ENCODE results near the gene SLC26A8.

Gene SLC26A8

GRCh38 chr6:35905841-35906498 lies 118.5 kb downstream of the SLC26A8 start:
- no peak for TF ChIP-seq CTCF (IDR thresholded peaks at IDR 0.05; ENCODE audit: low read depth, low read length, missing control alignments)
- H3K4me3 ChIP-seq (ENCODE audit: low read depth, low read length), result no peak overlapping the region
- in situ Hi-C loops (cut with HindIII; ENCODE audit: low sequenced_read_pairs), result no loop called here
- no peak for DNase-seq (ENCODE audit: low read depth)

- H3K4me3 ChIP-seq (ENCODE audit: low read depth, low read length), result no peak overlapping the region
- no peak for TF ChIP-seq CTCF (IDR thresholded peaks at IDR 0.05; ENCODE audit: low read depth, low read length, missing control alignments)
- in situ Hi-C loops (cut with HindIII; ENCODE audit: low sequenced_read_pairs), result no loop called here
- no peak for DNase-seq (ENCODE audit: low read depth)
Measured at GRCh38 chr6:35905141-35905785, 119.2 kb downstream of the SLC26A8 start.

- in situ Hi-C loops (cut with HindIII; ENCODE audit: low sequenced_read_pairs), result no loop called here
- no peak for DNase-seq (ENCODE audit: low read depth)
- H3K4me3 ChIP-seq (ENCODE audit: low read depth, low read length), result no peak overlapping the region
- TF ChIP-seq CTCF (IDR thresholded peaks at IDR 0.05; ENCODE audit: low read depth, low read length, missing control alignments), result no peak
Measured at GRCh38 chr6:35903679-35904078, 120.8 kb downstream of the SLC26A8 start.

- no peak overlapping the region for H3K4me3 ChIP-seq (ENCODE audit: low read depth, low read length)
- no peak for DNase-seq (ENCODE audit: low read depth)
- no peak for TF ChIP-seq CTCF (IDR thresholded peaks at IDR 0.05; ENCODE audit: low read depth, low read length, missing control alignments)
- in situ Hi-C loops (cut with HindIII; ENCODE audit: low sequenced_read_pairs), result no loop called here
Measured at GRCh38 chr6:35900448-35900847, 124.0 kb downstream of the SLC26A8 start.

- DNase-seq (ENCODE audit: low read depth), result no peak
- H3K4me3 ChIP-seq (ENCODE audit: low read depth, low read length), result no peak overlapping the region
- in situ Hi-C loops (cut with HindIII; ENCODE audit: low sequenced_read_pairs), result no loop called here
- TF ChIP-seq CTCF (IDR thresholded peaks at IDR 0.05; ENCODE audit: low read depth, low read length, missing control alignments), result no peak
Measured at GRCh38 chr6:35898003-35898402, 126.4 kb downstream of the SLC26A8 start.

GRCh38 chr6:35897486-35897885 lies 127.0 kb downstream of the SLC26A8 start:
- no peak overlapping the region for H3K4me3 ChIP-seq (ENCODE audit: low read depth, low read length)
- no peak for TF ChIP-seq CTCF (IDR thresholded peaks at IDR 0.05; ENCODE audit: low read depth, low read length, missing control alignments)
- in situ Hi-C loops (cut with HindIII; ENCODE audit: low sequenced_read_pairs), result no loop called here
- DNase-seq (ENCODE audit: low read depth), result no peak

Measured in astrocyte of the cerebellum (primary cell).